ENCODE results near the gene RNF113B. TPM values are rescaled to one million over a fixed set of nuclear protein-coding genes. Genes with fewer than 3 reads are reported as not detected.

The RNF113B gene
- total and polyA plus RNA-seq, 4 donors = 0.64 TPM; not detected in 3

- TF ChIP-seq RXRA (IDR thresholded peaks at IDR 0.05) = peak; percentile 10 to 40
- peak in 1 of 2 donors; percentile 39 for TF ChIP-seq HNF4A (conservative IDR thresholded peaks at IDR 0.05)
- no peak for TF ChIP-seq EGR1 (IDR thresholded peaks at IDR 0.05; ENCODE audit: low read depth in 2 of 2)
- no peak for TF ChIP-seq CTCF (IDR thresholded peaks at IDR 0.05; ENCODE audit: low read depth, low read length, missing input control)
- no peak for TF ChIP-seq MAX (IDR thresholded peaks at IDR 0.05)
- TF ChIP-seq ZBTB33 (IDR thresholded peaks at IDR 0.05) = no peak
- peak; percentile 20 for TF ChIP-seq FOXA2 (IDR thresholded peaks at IDR 0.05)
- H3K9ac ChIP-seq (ENCODE audit: low read depth in 1 of 2, low read length in 2 of 2) = no peak overlapping the region
- peak overlapping the region in 1 of 2 donors; percentile 44 for H3K27ac ChIP-seq (ENCODE audit: low read depth in 1 of 2, low read length in 2 of 2)
- no peak for DNase-seq (ENCODE audit: low spot score)
- peaks cover 15 to 55% (median 39%) of the 10 kb centered on the region in 4 donors for H3K4me1 ChIP-seq (ENCODE audit: control insufficient read depth in 4 of 4, insufficient read depth in 4 of 4, low read length in 3 of 4)
- no peaks in the 10 kb centered on the region for H3K9me3 ChIP-seq (ENCODE audit: control insufficient read depth in 4 of 4, low read length in 3 of 4)
- H3K36me3 ChIP-seq (ENCODE audit: control insufficient read depth in 4 of 4, insufficient read depth in 3 of 4, low read depth in 1 of 4, low read length in 3 of 4) = no peaks in the 10 kb centered on the region
- H3K4me3 ChIP-seq (ENCODE audit: low read depth in 1 of 3, low read length in 3 of 3) = no peak overlapping the region
- H3K27me3 ChIP-seq (ENCODE audit: control insufficient read depth in 4 of 4, insufficient read depth in 4 of 4, low read length in 3 of 4) = no peaks in the 10 kb centered on the region
- WGBS = 34% methylated on average over 4 of the region's 4 CpGs
Observed at GRCh38 chr13:98199480-98199879, 22.4 kb upstream of the RNF113B start.

GRCh38 chr13:98198683-98199082 lies 21.6 kb upstream of the RNF113B start:
- peaks cover 17 to 52% (median 36%) of the 10 kb centered on the region in 4 donors for H3K4me1 ChIP-seq (ENCODE audit: control insufficient read depth in 4 of 4, insufficient read depth in 4 of 4, low read length in 3 of 4)
- H3K36me3 ChIP-seq (ENCODE audit: control insufficient read depth in 4 of 4, insufficient read depth in 3 of 4, low read depth in 1 of 4, low read length in 3 of 4) = no peaks in the 10 kb centered on the region
- DNase-seq (ENCODE audit: low spot score) = no peak
- no peaks in the 10 kb centered on the region for H3K27me3 ChIP-seq (ENCODE audit: control insufficient read depth in 4 of 4, insufficient read depth in 4 of 4, low read length in 3 of 4)
- no peak overlapping the region for H3K4me3 ChIP-seq (ENCODE audit: low read depth in 1 of 3, low read length in 3 of 3)
- H3K9me3 ChIP-seq (ENCODE audit: control insufficient read depth in 4 of 4, low read length in 3 of 4) = no peaks in the 10 kb centered on the region
- TF ChIP-seq YY1 (IDR thresholded peaks at IDR 0.05) (no peak), SP1 (IDR thresholded peaks at IDR 0.05) (no peak), NR2F2 (IDR thresholded peaks at IDR 0.05) (no peak), RXRA (IDR thresholded peaks at IDR 0.05) (no peak), GABPA (IDR thresholded peaks at IDR 0.05 in 1 of 2, conservative IDR thresholded peaks at IDR 0.05 in 1 of 2) (no peak), RAD21 (IDR thresholded peaks at IDR 0.05) (no peak), EGR1 (IDR thresholded peaks at IDR 0.05; ENCODE audit: low read depth in 2 of 2) (no peak), REST (IDR thresholded peaks at IDR 0.05) (no peak), MAX (IDR thresholded peaks at IDR 0.05) (no peak), TAF1 (conservative IDR thresholded peaks at IDR 0.05) (no peak)
- H3K27ac ChIP-seq (ENCODE audit: low read depth in 1 of 2, low read length in 2 of 2) = no peak overlapping the region
- 90% methylated on average over 4 of the region's 4 CpGs for WGBS
- H3K9ac ChIP-seq (ENCODE audit: low read depth in 1 of 2, low read length in 2 of 2) = no peak overlapping the region
